ENCODE results near the gene TRIM66.
A peak's percentile ranks its signal among the peaks of the same experiment; 100 is the strongest.

Gene TRIM66

GRCh38 chr11:8682303-8683114, at the start of gene TRIM66, which contains the start of gene RPL27A:
Gene TRIM66, minus strand, starts transcription at chr11:8682665. Its CDS starts 10,391 bp downstream, at chr11:8672274.
Gene RPL27A, plus strand, starts transcription at chr11:8682792. Its CDS starts 22 bp downstream, at chr11:8682814.
- FAIRE-seq (peak; percentile 49), DNase-seq (ENCODE audit: low spot score) (peak; percentile 83)

GRCh38 chr11:8731647-8732323, 49.3 kb upstream of the TRIM66 start:
- DNase-seq (ENCODE audit: low spot score) = no peak
- FAIRE-seq = no peak

- no peak for FAIRE-seq
- no peak for DNase-seq (ENCODE audit: low spot score)
Measured at GRCh38 chr11:8730697-8731020, 48.2 kb upstream of the TRIM66 start.

GRCh38 chr11:8729837-8730696, 47.6 kb upstream of the TRIM66 start:
- no peak for DNase-seq (ENCODE audit: low spot score)
- FAIRE-seq = no peak

GRCh38 chr11:8729067-8729466, 46.6 kb upstream of the TRIM66 start:
- FAIRE-seq (no peak), DNase-seq (ENCODE audit: low spot score) (no peak)

GRCh38 chr11:8728563-8728962, 46.1 kb upstream of the TRIM66 start:
- DNase-seq (ENCODE audit: low spot score) = peak; percentile 81
- FAIRE-seq = peak; percentile 77

GRCh38 chr11:8726395-8726794, 43.9 kb upstream of the TRIM66 start:
- DNase-seq (ENCODE audit: low spot score) = no peak
- FAIRE-seq = no peak

- no peak for DNase-seq (ENCODE audit: low spot score)
- FAIRE-seq = no peak
Measured at GRCh38 chr11:8724682-8725081, 42.2 kb upstream of the TRIM66 start.

- DNase-seq (ENCODE audit: low spot score) (no peak), FAIRE-seq (no peak)
Measured at GRCh38 chr11:8723711-8724110, 41.2 kb upstream of the TRIM66 start.

GRCh38 chr11:8722809-8723208, 40.3 kb upstream of the TRIM66 start:
- FAIRE-seq = no peak
- DNase-seq (ENCODE audit: low spot score) = no peak

GRCh38 chr11:8721609-8722500, 39.4 kb upstream of the TRIM66 start:
- DNase-seq (ENCODE audit: low spot score) (no peak), FAIRE-seq (no peak)

GRCh38 chr11:8720868-8721608, 38.6 kb upstream of the TRIM66 start:
- DNase-seq (ENCODE audit: low spot score) (no peak), FAIRE-seq (no peak)

- peak; percentile 43 for DNase-seq (ENCODE audit: low spot score)
Measured at GRCh38 chr11:8720352-8720751, 37.9 kb upstream of the TRIM66 start.

GRCh38 chr11:8719721-8720120, 37.3 kb upstream of the TRIM66 start:
- FAIRE-seq (no peak), DNase-seq (ENCODE audit: low spot score) (no peak)

More at GRCh38 chr11:8720352-8720751, 37.9 kb upstream of the TRIM66 start:
- FAIRE-seq = no peak

- DNase-seq (ENCODE audit: low spot score) (peak; percentile 90), FAIRE-seq (peak; percentile 93)
Measured at GRCh38 chr11:8719211-8719649, 36.8 kb upstream of the TRIM66 start.

- FAIRE-seq (no peak), DNase-seq (ENCODE audit: low spot score) (peak; percentile 75)
Measured at GRCh38 chr11:8717876-8718753, 35.6 kb upstream of the TRIM66 start.

GRCh38 chr11:8717544-8717875, 35.0 kb upstream of the TRIM66 start:
- no peak for FAIRE-seq
- DNase-seq (ENCODE audit: low spot score) = no peak

GRCh38 chr11:8715501-8715900, 33.0 kb upstream of the TRIM66 start:
- DNase-seq (ENCODE audit: low spot score) (no peak), FAIRE-seq (no peak)

GRCh38 chr11:8714622-8715225, 32.3 kb upstream of the TRIM66 start:
- peak; percentile 10 for DNase-seq (ENCODE audit: low spot score)

More at GRCh38 chr11:8714622-8715225, 32.3 kb upstream of the TRIM66 start:
- no peak for FAIRE-seq

Data from RCC 7860 (cell line).